Hepatocyte (in vitro differentiated cells): ENCODE data around the gene GLI3. TPM values are rescaled to one million over a fixed set of nuclear protein-coding genes. Genes with fewer than 3 reads are reported as not detected.

ENCODE experiments used
- DNase-seq: peaks from one replicate; pipeline ENCODE4 v3.0.0-alpha.2; 2016; ENCODE audit warnings: low spot score
- H2AFZ ChIP-seq: fragments of 200-600 bp; sonication (generic); 2 replicates; pipeline ENCODE4 v1.6.0; 2016; ENCODE audit warnings: antibody characterized with exemption, mild to moderate bottlenecking
- H3K27ac ChIP-seq: fragments of 200-600 bp; sonication (generic); 2 replicates; pipeline ENCODE4 v1.5.1; 2016; ENCODE audit warnings: mild to moderate bottlenecking
- H3K27me3 ChIP-seq: fragments of 200-600 bp; sonication (generic); 2 replicates; pipeline ENCODE4 v1.6.1; 2016
- H3K36me3 ChIP-seq: fragments of 200-600 bp; sonication (generic); replicated peaks from 2 replicates; pipeline ENCODE4 v1.5.1; 2016; ENCODE audit warnings: low read depth; ENCODE audit not compliant: insufficient read depth
- H3K4me1 ChIP-seq: fragments of 200-600 bp; sonication (generic); 2 replicates; pipeline ENCODE4 v1.5.1; 2016; ENCODE audit warnings: mild to moderate bottlenecking, moderate library complexity; ENCODE audit not compliant: insufficient read depth
- H3K4me2 ChIP-seq: fragments of 200-600 bp; sonication (generic); 2 replicates; pipeline ENCODE4 v1.6.0; 2016
- H3K4me3 ChIP-seq: fragments of 200-600 bp; sonication (generic); 2 replicates; pipeline ENCODE4 v1.5.1; 2016; ENCODE audit warnings: mild to moderate bottlenecking
- H3K79me2 ChIP-seq: fragments of 200-600 bp; sonication (generic); 2 replicates; pipeline ENCODE4 v1.6.0; 2017; ENCODE audit warnings: mild to moderate bottlenecking
- H3K9me2 ChIP-seq: fragments of 200-600 bp; sonication (generic); replicated peaks from 2 replicates; pipeline ENCODE4 v1.6.0; 2017; ENCODE audit warnings: mild to moderate bottlenecking; ENCODE audit not compliant: insufficient read depth
- H3K9me3 ChIP-seq: fragments of 200-600 bp; sonication (generic); 2 replicates; pipeline ENCODE4 v1.5.1; 2016; ENCODE audit warnings: low read depth, mild to moderate bottlenecking
- H4K20me1 ChIP-seq: fragments of 200-600 bp; sonication (generic); 2 replicates; pipeline ENCODE4 v1.6.0; 2016; ENCODE audit warnings: mild to moderate bottlenecking; ENCODE audit not compliant: insufficient read depth, poor library complexity, severe bottlenecking
- CTCF ChIP-seq: fragments of 200-600 bp; sonication (generic); IDR thresholded peaks from 2 replicates; pipeline ENCODE4 v1.5.1; 2016; ENCODE audit warnings: antibody characterized with exemption, mild to moderate bottlenecking; ENCODE audit not compliant: poor library complexity
- EZH2 ChIP-seq: fragments of 200-600 bp; sonication (generic); IDR thresholded peaks from 2 replicates; pipeline ENCODE4 v1.6.1; 2016; ENCODE audit warnings: antibody characterized with exemption, mild to moderate bottlenecking, borderline replicate concordance
- EZH2phosphoT487 ChIP-seq: fragments of 200-600 bp; sonication (generic); IDR thresholded peaks from one replicate; pipeline ENCODE4 v1.6.1; 2018; ENCODE audit warnings: antibody characterized with exemption, mild to moderate bottlenecking, low read depth, moderate library complexity; ENCODE audit not compliant: unreplicated experiment, severe bottlenecking
- WGBS: methylation state at CpG from one replicate; pipeline ENCODE4 v1.1.6; 2016; ENCODE audit warnings: low lambda C conversion rate; ENCODE audit errors: missing lambda C conversion rate; 5-methylcytosine and 5-hydroxymethylcytosine counted together
- polyA plus RNA-seq: library from polyadenylated mRNA; unstranded; fragments of >200 nt; fragmentation: Nextera tagmentation; extraction: Ambion mirVana; gene quantifications from 2 replicates; pipeline ENCODE4 v1.2.1, GENCODE V29; 2016
- total RNA-seq: library from RNA; depleted of rRNA; stranded (reverse); fragments of >200 nt; gene quantifications from 2 replicates; pipeline ENCODE4 v1.2.3, GENCODE V29; 2014

GLI3 gene
- total and polyA plus RNA-seq, 2 experiments from 2014 or later: 5.5 to 20.0 TPM

GRCh38 chr7:42093349-42093905 is 143.6 kb downstream of the GLI3 start:
- Histone ChIP-seq H2AFZ (no peak overlapping the region), H3K4me2 (no peak overlapping the region), H3K9me2 (no peaks in the 10 kb centered on the region), H3K27me3 (no peaks in the 10 kb centered on the region), H3K4me1 (peaks cover 31% of the 10 kb centered on the region), H3K9me3 (no peaks in the 10 kb centered on the region), H3K27ac (no peak overlapping the region), H3K36me3 (no peaks in the 10 kb centered on the region), H4K20me1 (no peaks in the 10 kb centered on the region), H3K79me2 (peaks cover 16% of the 10 kb centered on the region), H3K4me3 (no peak overlapping the region)
- TF ChIP-seq CTCF (no peak), EZH2phosphoT487 (no peak), EZH2 (no peak)
- no peak for DNase-seq
- WGBS: 90% methylated on average over 2 of the region's 2 CpGs

- no peak for TF ChIP-seq EZH2phosphoT487
- peaks cover 31% of the 10 kb centered on the region for H3K4me1 ChIP-seq
- 16% methylated on average over 24 of the region's 24 CpGs for WGBS
- H3K4me2 ChIP-seq: peak overlapping the region; percentile 56
- no peaks in the 10 kb centered on the region for H3K27me3 ChIP-seq
- peak; percentile 66 for DNase-seq
- no peaks in the 10 kb centered on the region for H4K20me1 ChIP-seq
- H3K79me2 ChIP-seq: peaks cover 16% of the 10 kb centered on the region
- H3K36me3 ChIP-seq: no peaks in the 10 kb centered on the region
- H2AFZ ChIP-seq: no peak overlapping the region
- peak overlapping the region; percentile 72 for H3K27ac ChIP-seq
- H3K4me3 ChIP-seq: no peak overlapping the region
- no peaks in the 10 kb centered on the region for H3K9me2 ChIP-seq
- H3K9me3 ChIP-seq: no peaks in the 10 kb centered on the region
Observed at GRCh38 chr7:42091461-42092291, 145.3 kb downstream of the GLI3 start.

GRCh38 chr7:42090806-42091205 is 146.2 kb downstream of the GLI3 start:
- Histone ChIP-seq H3K4me1 (peaks cover 25% of the 10 kb centered on the region), H2AFZ (no peak overlapping the region), H3K9me3 (no peaks in the 10 kb centered on the region), H3K79me2 (peaks cover 16% of the 10 kb centered on the region), H3K27ac (peak overlapping the region; percentile 72), H3K4me3 (no peak overlapping the region), H3K36me3 (no peaks in the 10 kb centered on the region), H4K20me1 (no peaks in the 10 kb centered on the region), H3K9me2 (no peaks in the 10 kb centered on the region), H3K27me3 (no peaks in the 10 kb centered on the region), H3K4me2 (peak overlapping the region; percentile 56)
- no peak for DNase-seq
- WGBS: 95% methylated on average over 5 of the region's 5 CpGs
- TF ChIP-seq EZH2phosphoT487: no peak
- TF ChIP-seq EZH2: peak; percentile 33
- no peak for TF ChIP-seq CTCF

GRCh38 chr7:42090056-42090455 is 147.0 kb downstream of the GLI3 start:
- H3K9me3 ChIP-seq: no peaks in the 10 kb centered on the region
- peaks cover 16% of the 10 kb centered on the region for H3K79me2 ChIP-seq
- no peaks in the 10 kb centered on the region for H3K27me3 ChIP-seq
- no peak overlapping the region for H3K4me2 ChIP-seq
- H2AFZ ChIP-seq: no peak overlapping the region
- H3K4me1 ChIP-seq: peaks cover 25% of the 10 kb centered on the region
- H3K9me2 ChIP-seq: no peaks in the 10 kb centered on the region
- no peak for DNase-seq
- H3K27ac ChIP-seq: no peak overlapping the region
- no peaks in the 10 kb centered on the region for H3K36me3 ChIP-seq
- no peak overlapping the region for H3K4me3 ChIP-seq
- TF ChIP-seq EZH2: no peak
- TF ChIP-seq CTCF: no peak
- no peak for TF ChIP-seq EZH2phosphoT487
- H4K20me1 ChIP-seq: no peaks in the 10 kb centered on the region
- WGBS: 90% methylated on average over 2 of the region's 2 CpGs
